CMK (cell line): ENCODE results near the gene IL17C.

Experiments used
- DNase-seq: peaks from one replicate; pipeline ENCODE4 v3.0.0-alpha.2; 2010; ENCODE audit warnings: low read depth

The IL17C gene

DNA sequence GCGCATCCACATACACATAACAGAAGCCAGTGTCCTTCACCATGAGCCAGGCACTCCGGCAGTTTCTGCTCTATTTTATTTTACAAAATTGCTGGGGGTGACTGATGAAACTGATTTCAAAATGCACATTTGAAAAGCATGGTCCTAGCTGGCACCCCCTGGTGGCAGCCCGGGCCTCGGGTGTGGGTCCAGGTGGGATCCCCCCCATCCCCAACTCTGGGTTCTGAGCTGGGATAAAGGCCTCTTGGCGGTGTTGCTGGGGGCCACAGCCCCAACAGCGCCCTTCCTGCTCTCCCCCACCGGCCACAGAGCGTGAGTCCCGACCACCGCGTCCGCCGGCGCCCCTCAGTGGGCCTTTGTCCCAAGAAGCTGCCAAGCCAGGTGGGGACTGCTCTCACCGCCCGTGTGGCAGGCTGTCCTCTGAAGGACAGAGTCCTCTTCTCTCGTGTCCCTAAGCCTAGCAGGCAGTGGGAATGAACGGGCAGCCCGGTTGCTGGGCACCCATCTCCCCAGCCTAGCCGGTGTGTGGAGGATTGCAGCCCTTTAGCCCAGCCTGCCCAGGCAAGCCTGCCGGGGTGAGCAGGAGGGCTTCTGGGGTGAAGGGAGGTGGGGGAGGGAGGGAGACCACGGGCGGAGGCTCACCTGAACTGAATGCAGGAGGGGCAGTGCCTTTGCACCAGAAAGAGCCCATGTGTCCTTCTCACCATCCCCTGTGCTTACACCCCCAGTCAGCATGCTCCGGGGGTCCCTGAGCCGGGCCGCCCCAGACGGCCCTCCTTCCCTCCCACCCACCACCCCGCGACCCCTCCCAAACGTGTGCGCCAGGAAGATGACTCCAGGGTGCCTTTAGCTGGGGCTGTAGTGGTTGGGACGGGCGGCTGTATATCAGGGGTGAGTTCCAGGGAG is 47.0 kb downstream of the IL17C start:
- no peak for DNase-seq

GRCh38 chr16:88686062-88686438 is 47.7 kb downstream of the IL17C start:
- DNase-seq, result no peak

GRCh38 chr16:88686439-88687253 is 48.3 kb downstream of the IL17C start, which contains the start of gene SNAI3:
TSS of gene SNAI3 (minus strand) at chr16:88686507. CDS start at chr16:88686406, 101 bp downstream.
- DNase-seq, result peak; percentile 81

DNA sequence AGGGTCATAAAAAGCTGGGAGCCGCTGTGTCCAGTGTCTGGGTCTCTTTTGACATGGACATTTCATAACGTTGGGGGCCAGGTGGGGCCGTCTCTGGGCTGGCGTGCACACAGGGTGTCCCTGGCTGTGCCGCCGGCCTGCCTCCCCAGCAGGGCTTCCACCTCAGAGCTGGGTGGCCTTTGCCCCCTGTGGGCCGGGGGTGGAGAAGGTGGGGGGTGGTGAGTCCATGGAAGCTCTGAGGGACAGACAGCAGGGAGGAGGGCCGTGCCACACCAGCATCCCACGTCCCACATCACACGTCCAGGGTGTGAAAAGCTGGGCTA is 48.8 kb downstream of the IL17C start:
- DNase-seq, result no peak

DNA sequence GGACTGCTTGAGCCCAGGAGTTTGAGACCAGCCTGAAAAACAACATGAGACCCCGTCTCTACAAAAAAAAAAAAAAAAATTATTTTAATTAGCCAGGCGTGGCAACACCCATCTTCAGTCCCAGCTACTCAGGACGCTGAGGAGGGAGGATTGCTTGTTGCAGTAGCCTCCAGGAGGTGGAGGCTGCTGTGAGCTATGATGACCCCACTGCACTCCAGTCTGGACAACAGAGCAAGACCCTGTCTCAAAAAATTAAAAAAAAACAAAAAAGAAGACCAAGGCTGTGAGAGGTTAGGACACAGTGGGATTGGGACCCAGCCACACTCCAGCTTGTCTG is 49.3 kb downstream of the IL17C start:
- no peak for DNase-seq

DNA sequence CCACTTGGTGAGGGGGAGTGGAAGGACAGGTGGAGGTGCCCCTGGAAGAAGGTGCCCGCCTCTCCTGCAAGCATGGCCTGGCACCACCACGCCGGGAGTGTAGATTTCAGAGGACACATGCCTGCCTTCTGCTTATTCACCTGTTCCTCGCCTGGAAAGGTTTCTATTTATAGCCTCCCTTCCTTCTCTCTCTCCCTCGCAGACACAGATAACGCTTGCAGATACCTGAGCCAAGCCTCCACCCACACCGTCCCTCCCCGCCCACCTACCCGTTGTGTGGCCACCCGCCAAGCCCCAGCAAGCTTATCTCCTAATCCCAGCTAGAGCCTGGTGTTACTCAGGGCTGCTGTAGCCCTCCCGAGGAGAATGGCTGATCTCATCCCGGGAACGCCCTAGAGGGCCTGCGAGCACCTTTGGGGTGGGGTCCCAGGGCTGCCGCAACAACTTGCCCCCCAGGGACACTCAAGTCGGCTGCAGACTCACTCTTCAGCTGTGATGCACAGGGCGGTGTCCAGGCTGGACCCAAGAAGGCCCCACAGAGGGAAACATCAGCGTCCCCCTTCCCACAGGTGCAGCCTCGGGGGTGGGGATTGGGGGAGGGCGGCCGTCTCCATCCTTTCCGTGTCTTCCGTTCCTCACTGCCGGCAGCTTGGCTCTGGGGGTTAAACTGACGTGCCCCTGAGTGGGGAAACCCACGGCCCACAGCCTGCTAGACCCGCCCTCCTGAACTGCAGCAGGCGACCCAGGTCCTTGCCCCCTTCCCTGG is 49.8 kb downstream of the IL17C start:
- no peak for DNase-seq
